GM21526 (cell line): ENCODE results near the gene TAF4B.
"Not testable (repeated sequence)": the region's sequence is repeated elsewhere in the genome, so short reads cannot be mapped to it uniquely, and the experiment has no call there.

Source experiments
- ATAC-seq: cut with Tn5 transposase; IDR thresholded peaks from one replicate; pipeline ENCODE4 v1.9.1; 2021; ENCODE audit warnings: moderate library complexity; ENCODE audit not compliant: unreplicated experiment, low FRiP score

The TAF4B gene

DNA sequence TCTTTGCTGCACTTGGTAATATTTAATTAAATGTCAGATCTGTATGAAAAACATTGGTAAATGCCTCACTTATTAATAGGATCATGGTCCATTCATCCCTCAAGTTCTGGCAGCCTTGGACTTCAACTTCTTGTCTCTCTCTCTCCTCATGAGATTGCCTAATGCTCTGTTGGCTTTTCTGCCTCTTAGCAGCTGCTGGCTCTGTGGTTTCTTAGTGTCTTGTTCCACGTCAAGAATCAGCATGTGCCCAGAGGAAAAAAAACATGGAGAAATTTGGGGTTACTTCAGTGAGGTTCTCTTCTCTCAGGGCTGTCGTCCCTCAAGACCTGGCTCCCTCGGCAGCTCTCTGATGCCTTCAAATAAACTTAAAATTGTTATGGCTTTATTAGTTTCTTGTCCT lies 75.4 kb downstream of the TAF4B start:
- ATAC-seq, result no peak

DNA sequence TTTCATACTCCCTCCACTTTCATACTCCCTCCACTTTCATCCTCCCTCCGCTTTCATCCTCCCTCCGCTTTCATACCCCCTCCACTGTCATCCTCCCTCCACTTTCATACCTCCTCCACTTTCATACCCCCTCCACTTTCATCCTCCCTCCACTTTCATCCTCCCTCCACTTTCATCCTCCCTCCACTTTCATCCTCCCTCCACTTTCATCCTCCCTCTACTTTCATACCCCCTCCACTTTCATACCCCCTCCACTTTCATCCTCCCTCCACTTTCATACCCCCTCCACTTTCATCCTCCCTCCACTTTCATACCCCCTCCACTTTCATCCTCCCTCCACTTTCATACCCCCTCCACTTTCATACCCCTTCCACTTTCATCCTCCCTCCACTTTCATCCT lies 77.0 kb downstream of the TAF4B start:
- ATAC-seq, result not testable (repeated sequence)

DNA sequence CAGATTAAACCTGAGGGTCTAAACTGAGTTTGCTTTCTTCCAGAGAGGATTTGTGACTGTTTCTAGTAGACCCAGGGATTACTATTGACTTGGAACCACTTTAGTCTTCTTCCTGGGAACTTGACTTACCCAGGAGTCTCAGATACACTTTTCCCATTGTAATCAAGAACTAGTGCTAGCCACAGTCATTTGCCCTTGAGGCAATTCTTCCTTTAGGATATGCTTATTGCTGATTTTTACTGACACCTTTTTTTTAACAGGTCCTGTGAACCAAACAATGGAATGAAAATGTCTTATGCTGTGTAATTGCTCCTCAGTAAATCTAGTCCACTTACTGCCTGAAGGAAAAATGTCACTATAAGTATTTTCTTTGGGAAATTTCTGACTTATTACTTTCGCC lies 78.3 kb downstream of the TAF4B start:
- ATAC-seq, result no peak

DNA sequence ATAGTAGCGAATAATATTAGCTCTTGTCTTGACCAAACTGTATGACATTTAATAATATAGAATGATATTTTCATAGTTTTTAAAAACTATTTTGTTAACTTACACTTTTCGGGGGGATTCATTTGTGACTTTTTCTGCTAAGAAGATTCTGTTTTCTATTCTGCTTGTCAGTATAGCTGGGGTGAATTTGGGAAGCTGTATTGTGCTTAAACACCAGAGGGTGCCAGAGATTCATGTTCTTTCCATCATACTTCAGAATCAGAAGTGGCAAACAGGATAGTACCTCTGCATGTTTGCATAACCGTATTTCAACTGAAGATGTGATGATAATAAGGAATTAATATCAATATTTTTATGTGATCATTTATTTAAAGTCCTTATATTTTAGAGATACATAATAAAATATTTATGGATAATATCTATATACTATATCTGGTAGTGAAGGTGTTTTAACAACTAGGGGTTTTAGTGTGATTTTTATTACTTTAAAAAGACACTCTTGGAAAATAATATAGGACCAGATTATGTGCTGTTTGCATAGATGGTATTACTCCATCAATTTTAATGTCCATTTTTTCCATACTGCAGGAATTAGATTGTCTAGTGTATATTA lies 81.0 kb downstream of the TAF4B start:
- no peak for ATAC-seq

DNA sequence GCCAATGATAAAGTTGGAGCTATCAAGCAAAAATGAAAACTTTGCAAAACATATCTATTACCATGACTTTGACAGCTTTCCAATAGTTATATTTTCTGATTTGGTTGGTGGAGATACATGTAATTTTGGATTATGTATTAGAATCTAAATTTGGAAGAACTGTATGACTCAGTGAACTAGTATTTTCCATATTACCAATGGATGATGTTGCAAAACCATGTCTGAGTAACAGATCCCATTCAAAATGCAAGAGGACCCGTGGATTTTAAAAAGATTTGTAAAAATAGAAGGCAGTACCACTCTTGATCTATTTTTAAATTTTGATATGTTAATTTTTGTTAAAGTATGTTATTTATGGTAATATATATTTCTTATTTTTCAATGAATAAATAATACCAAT lies 83.0 kb downstream of the TAF4B start:
- no peak for ATAC-seq

DNA sequence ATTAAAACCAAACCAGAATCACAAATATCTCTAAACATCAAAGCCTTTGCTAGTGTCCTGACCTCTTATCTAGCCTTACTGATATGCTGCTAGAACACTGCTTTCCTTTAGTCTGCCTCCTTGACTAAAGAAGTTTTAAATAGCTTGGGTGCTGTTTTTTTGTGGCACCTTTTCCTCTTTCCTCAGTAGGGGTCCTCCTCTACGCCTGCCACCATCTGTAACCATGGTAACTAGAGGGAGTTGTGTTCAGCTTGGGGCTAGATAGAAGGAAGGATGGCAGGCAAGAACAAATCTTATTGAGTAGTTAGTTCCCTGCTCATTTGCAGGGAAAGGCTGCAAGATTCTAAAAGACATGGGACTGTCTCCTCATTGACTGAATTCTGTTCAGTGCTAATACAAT lies 86.0 kb downstream of the TAF4B start:
- no peak for ATAC-seq

DNA sequence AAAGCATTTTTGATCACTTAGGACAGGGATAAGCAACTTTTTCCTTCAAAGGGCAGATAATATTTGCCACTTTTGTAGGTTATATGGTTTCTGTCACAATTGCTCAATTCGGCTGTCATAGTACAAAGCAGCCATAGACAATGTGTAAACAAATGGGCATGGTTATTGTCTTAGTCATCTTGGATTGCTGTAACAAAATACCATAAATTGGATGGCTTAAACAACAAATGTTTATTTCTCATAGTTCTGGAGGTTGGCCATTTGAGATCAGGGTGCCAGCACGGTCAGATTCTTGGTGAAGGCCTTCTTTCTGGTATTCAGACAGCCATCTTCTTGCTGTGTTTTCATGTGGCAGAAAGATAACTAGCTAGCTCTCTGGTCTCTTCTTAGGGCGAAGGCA lies 91.2 kb downstream of the TAF4B start:
- no peak for ATAC-seq

DNA sequence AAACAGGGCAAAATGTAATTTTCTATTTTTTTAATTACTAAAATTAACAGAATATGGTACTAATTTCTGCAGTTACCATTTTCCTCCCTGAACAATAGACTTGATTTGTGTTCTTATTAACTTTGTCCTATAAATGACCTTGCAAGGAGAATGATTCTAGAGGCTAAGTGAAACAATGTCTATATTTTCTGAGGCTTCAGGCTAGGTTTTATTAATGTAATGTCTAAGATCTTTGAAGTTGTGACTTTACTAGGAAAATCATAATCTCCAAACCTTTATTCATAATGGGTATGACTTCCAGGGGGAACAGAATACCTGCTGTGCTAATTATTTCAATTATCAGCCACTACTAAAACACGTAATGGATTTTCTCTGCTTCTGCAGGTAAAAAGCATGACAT lies 94.4 kb downstream of the TAF4B start:
- no peak for ATAC-seq

DNA sequence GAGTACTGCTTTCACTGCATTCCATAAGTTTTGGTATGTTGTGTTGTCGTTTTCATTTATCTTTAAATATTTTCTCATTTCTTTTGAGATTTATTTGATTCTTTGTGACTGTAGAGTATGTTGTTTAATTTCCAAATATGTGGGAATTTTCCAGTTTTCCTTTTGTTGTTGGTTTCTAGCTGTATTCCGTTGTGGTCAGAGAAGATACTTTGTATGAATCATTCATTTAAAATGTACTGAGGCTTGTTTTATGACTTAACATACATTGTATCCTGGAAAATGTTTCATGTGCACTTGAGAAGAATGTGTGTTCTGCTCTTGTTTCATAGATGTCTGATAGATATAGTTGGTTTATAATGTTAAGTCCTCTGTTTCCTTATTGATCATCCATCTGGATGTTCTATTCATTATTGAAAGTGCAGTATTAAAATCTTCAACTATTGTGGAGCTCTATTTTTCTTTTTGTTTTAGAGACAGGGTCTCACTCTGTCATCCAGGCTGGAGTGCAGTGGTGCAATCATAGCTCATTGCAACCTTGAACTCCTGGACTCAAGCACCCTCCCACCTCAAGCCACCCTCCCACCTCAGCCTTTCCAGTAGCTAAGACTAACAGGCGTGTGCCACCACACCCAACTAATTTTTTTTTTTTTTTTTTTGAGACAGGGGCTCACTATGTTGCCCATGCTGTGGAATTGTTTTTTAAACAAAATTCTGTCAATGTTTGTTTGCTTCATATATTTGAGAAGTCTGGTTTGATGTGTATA lies 96.8 kb downstream of the TAF4B start:
- ATAC-seq, result no peak

DNA sequence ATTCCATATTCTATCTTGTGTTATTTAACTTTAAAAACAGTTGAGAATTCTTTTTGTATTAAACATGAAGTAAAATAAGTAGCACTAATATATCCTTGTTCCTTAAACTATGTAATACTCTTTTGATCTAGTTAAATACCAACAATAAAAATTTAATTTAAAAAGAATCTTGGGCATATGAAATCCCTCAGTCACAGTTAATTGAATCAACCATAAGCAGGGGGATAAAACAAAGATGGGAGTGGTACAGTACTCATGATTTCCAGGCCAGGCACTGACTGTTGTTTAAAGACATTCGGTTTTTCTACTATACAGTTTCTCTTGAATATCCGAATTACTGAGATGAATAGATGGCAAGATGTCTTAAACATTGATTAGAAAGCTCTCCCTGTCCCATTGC lies 99.5 kb downstream of the TAF4B start:
- ATAC-seq, result no peak

DNA sequence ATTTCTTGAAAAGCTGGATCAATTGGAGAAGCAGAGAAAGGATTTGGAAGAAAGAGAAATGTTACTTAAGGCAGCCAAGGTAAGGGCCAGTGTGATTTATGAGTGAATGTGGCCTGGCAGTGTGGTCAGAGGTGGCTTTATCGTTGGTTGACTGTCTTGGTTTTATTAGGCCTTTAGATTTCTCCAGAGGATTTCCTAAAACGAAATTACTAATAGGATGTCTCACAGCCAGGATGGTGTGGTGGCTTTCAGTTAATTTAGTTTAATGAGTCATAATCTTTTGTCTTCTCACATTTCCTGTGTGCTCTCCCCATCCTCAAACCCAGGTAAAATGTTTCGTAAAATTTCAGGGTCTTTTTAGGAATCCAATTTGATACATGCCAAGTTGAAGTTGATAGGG lies 100.8 kb downstream of the TAF4B start:
- no peak for ATAC-seq

DNA sequence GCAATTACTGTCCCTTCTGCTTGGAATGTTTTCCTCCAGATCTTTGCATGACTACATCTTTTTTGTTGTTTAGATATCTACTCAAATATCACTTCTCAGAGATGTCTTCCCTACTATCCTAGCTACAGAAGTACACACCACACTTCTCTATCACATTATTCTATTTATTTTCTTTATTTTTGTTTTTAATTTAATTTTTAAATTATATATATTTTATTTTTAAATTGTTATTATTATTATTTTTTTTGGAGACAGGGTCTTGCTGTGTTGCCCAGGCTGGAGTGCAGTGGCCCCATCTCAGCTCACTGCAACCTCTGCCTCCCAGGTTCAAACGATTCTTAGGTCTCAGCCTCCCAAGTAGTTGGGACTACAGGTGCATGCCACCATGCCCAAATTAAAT lies 106.7 kb downstream of the TAF4B start:
- ATAC-seq, result no peak

DNA sequence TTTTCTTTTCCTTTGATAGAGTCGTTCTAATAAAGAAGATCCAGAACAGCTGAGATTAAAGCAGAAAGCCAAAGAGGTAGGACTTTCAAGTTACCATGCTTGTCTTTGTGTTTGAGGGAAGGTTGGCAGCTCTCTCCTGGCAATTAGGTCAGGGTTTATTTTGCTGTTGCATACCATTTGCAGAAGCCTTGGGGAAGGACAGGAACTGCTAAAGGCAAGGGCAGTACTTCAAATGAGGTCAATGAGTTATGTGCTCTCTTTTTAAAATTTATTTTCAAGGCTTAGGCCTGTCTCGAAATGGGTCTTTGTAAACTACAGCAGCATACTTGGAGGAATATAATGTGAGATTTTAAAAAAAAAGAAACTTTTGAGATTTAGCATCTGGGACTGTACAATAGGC lies 108.9 kb downstream of the TAF4B start:
- no peak for ATAC-seq

DNA sequence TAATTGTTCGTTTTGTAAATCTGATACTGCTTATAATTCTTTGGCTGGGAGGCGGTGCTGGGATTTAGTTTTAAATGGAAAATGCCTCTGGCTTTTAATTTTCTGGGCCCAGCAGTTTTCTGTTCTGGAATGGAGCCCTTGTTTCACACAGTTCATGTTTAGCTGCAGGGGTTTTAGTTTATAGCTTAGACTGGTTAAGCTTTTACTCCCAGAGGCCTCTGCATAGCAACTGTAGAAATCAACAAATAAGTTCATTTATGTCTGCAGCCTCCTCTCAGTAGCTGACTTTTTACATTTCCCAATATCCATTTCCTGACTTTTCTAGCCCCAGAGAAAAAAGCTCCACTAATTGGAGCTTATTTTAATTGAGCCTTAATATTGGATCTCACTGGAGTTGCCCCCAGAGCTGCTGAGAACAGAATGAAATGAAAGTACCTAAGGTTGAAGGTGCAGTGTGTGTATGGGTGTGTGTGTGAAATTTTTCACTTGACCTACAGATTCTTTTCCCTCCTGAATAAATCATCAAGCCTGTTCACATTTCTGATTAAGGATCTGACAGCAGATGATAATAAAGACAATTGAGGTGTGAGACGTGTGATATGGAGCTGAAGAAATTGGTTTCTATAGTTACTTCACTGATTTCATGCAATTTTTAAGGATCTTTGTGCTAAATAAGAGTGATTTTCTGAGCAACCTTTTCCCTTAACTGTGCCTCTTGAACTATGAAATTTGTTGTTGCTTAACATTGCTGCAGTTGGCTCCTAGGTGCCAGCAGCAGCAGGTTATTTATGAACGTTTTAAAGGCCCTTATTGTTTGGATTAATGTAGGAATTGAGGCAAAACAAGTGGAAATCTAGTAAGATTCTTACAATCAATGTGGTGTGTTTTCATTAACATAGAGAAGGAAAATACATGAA lies 109.6 kb downstream of the TAF4B start:
- no peak for ATAC-seq

DNA sequence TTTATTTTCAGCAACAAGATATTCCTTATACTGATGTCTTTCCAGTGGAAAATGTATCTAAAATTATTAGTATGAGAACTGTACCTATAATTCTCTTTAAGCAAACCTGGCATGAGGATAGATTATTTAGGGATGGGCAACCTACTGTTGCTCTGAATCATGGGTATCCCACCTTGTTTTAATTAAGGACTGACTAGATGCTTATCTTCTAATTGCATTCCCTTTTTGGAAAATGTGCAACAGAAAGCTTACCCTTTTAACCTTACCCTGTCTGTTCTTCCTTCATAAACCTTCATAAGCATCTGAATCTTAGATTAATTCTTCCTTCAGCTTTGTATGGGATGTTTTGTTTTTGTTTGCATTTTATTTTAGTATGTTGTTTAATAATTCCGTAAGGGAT lies 110.3 kb downstream of the TAF4B start:
- no peak for ATAC-seq

DNA sequence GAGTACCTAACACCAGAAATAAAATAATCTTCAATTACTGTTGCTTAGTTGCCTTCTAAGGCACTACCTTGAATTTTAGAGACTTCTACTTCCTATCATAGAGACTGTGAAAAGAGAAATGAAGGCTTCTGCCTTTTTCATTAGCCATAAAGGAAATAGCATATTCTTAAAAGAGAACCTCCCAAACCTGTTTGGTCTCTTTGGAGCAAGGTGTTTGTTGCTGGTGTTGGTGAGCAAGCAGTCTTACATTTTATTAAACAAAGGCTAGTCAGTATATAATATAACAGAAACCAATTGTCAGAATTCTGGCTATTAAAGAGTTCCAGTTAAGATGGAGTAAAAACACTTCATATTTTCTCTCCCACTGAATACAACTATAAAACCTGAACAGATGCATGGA lies 116.4 kb downstream of the TAF4B start:
- ATAC-seq, result no peak

DNA sequence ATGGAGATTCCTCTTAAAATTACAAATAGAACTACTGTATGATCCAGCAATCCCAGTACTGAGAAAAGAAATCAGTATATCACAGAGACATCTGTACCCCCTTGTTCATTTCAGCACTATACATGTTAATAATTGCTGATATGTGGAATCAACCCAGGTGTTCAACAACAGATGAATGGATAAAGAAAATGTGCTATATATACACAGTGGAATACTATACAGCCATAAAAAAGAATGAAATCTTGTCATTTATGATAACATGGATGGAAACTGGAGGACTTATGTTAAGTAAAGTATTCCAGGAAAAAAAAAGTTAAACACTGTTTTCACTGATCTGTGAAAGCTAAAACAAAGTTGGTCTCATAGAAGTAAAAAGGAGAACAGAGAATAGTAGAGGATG lies 124.7 kb downstream of the TAF4B start:
- no peak for ATAC-seq

DNA sequence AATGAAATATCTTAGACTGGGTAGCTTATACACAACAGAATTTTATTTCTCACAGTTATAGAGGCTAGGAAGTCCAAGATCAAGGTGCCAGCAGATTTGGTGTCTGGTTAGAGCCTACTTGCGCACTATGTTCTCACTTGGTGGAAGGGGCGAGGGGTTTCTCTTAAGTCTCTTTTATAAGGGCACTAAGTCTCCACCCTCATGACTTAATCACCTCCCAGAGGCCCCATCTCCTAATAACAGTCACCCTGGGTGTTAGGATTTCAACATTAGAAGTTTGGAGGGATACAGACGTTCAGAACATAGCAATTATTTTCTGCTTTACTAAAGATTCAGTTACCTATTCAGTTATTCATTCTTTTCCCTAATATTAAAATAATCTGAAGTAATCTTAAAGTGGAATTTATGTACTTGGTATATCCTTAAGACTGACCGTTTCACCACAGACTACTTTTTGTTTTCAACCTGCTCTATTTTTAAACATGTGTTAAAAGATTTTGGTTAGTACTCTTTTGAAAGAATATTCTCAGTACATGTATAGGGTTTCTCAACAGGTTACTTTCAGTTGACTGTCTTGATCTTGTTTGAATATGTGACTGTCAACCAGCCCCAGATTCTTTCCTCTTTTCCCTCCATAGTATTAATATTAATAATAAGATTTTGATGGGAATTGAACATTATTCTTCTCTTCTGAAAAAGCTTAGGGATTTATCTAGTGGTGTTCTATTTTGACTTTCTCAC lies 130.0 kb downstream of the TAF4B start:
- peak; percentile 78 for ATAC-seq

DNA sequence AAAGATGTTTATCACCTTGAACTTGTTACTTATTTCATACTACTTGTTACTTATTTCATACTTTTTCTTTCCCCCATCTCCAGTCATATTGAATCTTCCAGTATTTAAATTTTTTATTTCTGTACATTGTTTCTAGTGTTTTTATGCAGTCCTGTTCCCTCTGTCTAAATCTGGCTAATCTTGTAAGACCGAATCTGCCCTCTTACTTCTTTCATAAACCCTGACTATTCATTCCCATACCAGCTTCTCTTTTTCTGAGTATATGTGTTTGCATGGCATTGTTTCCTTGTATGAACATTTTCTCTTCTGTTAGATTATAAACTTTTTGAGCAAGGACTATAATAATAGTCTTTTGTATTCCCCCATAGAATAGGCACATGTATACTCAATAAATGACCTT lies 131.7 kb downstream of the TAF4B start:
- no peak for ATAC-seq

DNA sequence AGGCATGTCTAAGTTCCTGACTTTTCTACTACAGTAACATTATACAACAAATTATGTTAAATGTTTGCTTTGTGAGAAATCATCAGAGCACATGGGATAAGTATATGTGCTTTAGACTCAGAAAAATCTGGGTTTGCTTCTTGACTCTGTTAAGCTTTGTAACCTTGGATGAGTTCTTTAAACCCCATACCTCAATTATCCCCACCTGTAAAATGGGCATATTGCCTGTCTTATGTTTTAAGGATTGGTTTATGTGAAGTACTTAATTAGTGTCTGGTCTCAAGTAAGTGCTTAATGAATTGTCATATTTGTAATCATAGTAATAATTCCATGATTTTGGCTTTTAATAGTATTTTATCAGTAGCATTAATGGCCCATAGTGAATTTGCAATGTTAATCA lies 135.8 kb downstream of the TAF4B start:
- no peak for ATAC-seq

DNA sequence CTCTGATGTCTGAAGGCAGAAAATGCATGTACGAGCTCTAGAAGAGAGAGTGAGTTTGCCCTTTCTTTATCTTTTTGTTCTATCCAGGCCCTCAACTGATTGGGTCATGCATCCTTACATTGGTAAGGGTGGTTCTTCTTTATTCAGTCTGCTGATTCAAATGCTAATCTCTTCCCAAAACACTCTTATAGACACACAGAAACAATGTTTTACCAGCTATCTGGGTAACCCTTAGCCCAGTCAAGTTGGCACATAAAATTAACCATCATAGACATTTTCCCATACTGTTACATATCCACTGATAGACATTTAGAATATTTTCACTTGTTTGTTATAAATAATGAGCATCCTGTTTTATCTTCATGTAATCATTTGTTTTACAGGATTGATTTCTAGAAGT lies 141.2 kb downstream of the TAF4B start:
- no peak for ATAC-seq
